Trophoblast cell (in vitro differentiated cells and primary cell): ENCODE results near the gene ATP5PO.

ENCODE experiments used
- DNase-seq, 2 donors: peaks; one replicate each; pipeline ENCODE4 v3.0.0-alpha.2; 2016
- H2AFZ ChIP-seq: 2 replicates; pipeline ENCODE4 v1.6.1; 2013; ENCODE audit warnings: low read length, moderate library complexity, mild to moderate bottlenecking; ENCODE audit not compliant: insufficient read depth, poor library complexity
- H2AK5ac ChIP-seq: 2 replicates; pipeline ENCODE4 v1.6.1; 2013; ENCODE audit warnings: mild to moderate bottlenecking, low read length
- H2BK120ac ChIP-seq: 2 replicates; pipeline ENCODE4 v1.6.1; 2013; ENCODE audit warnings: low read length, mild to moderate bottlenecking, moderate library complexity; ENCODE audit not compliant: insufficient read depth, poor library complexity
- H2BK12ac ChIP-seq: 2 replicates; pipeline ENCODE4 v1.6.1; 2013; ENCODE audit warnings: mild to moderate bottlenecking, low read length, moderate library complexity
- H2BK5ac ChIP-seq: 2 replicates; pipeline ENCODE4 v1.6.1; 2013; ENCODE audit warnings: low read length, low read depth, moderate library complexity, mild to moderate bottlenecking; ENCODE audit not compliant: poor library complexity
- H3K14ac ChIP-seq: 2 replicates; pipeline ENCODE4 v1.6.1; 2013; ENCODE audit warnings: mild to moderate bottlenecking, low read length
- H3K18ac ChIP-seq: 2 replicates; pipeline ENCODE4 v1.6.1; 2013; ENCODE audit warnings: mild to moderate bottlenecking, low read length
- H3K23ac ChIP-seq: 2 replicates; pipeline ENCODE4 v1.6.1; 2013; ENCODE audit warnings: low read length
- H3K27ac ChIP-seq: 2 replicates; pipeline ENCODE4 v1.5.1; 2013; ENCODE audit warnings: low read depth, mild to moderate bottlenecking, inconsistent platforms, low read length, moderate library complexity
- H3K27me3 ChIP-seq: 2 replicates; pipeline ENCODE4 v1.6.1; 2013; ENCODE audit warnings: inconsistent platforms, mild to moderate bottlenecking, low read length, moderate library complexity; ENCODE audit not compliant: insufficient read depth
- H3K36me3 ChIP-seq, 2 experiments: 1 replicate in 1 of 2; 2 replicates in 1 of 2; pipeline ENCODE4 v1.6.1; 2013; ENCODE audit warnings: low read length in 2 of 2, mild to moderate bottlenecking in 2 of 2, moderate library complexity in 1 of 2; ENCODE audit not compliant: insufficient read depth in 2 of 2, control insufficient read depth in 1 of 2
- H3K4ac ChIP-seq: 2 replicates; pipeline ENCODE4 v1.6.1; 2013; ENCODE audit warnings: low read depth, mild to moderate bottlenecking, low read length, moderate library complexity
- H3K4me1 ChIP-seq, 2 experiments: 1 replicate in 1 of 2; 2 replicates in 1 of 2; pipeline ENCODE4 v1.6.1; 2013; ENCODE audit warnings: low read length in 2 of 2, mild to moderate bottlenecking in 2 of 2, moderate library complexity in 1 of 2; ENCODE audit not compliant: insufficient read depth in 2 of 2, control insufficient read depth in 1 of 2
- H3K4me2 ChIP-seq: 2 replicates; pipeline ENCODE4 v1.6.1; 2013; ENCODE audit warnings: inconsistent platforms, mild to moderate bottlenecking, low read length, moderate library complexity
- H3K4me3 ChIP-seq: 2 replicates; pipeline ENCODE4 v1.5.1; 2013; ENCODE audit warnings: mild to moderate bottlenecking, low read depth, low read length, inconsistent platforms
- H3K79me1 ChIP-seq: one replicate; pipeline ENCODE4 v1.6.1; 2013; ENCODE audit warnings: low read length
- H3K79me2 ChIP-seq: 2 replicates; pipeline ENCODE4 v1.6.1; 2013; ENCODE audit warnings: low read length, mild to moderate bottlenecking; ENCODE audit not compliant: control insufficient read depth, insufficient read depth, poor library complexity
- H3K9ac ChIP-seq: 2 replicates; pipeline ENCODE4 v1.6.1; 2013; ENCODE audit warnings: mild to moderate bottlenecking, low read length
- H3K9me3 ChIP-seq: 2 replicates; pipeline ENCODE4 v1.6.1; 2013; ENCODE audit warnings: low read depth, mild to moderate bottlenecking, control low read depth, inconsistent platforms, low read length; ENCODE audit not compliant: insufficient read depth
- H4K12ac ChIP-seq: 2 replicates; pipeline ENCODE4 v1.6.1; 2013; ENCODE audit warnings: low read depth, mild to moderate bottlenecking, low read length, moderate library complexity
- H4K8ac ChIP-seq: 2 replicates; pipeline ENCODE4 v1.6.1; 2013; ENCODE audit warnings: low read depth, mild to moderate bottlenecking, low read length, moderate library complexity
- H4K91ac ChIP-seq: one replicate; pipeline ENCODE4 v1.6.1; 2013; ENCODE audit warnings: low read depth, mild to moderate bottlenecking, low read length, moderate library complexity
- WGBS: extraction: QIAGEN DNeasy Blood & Tissue Kit; methylation state at CpG from one replicate; pipeline ENCODE4 v1.1.7; 2013; ENCODE audit warnings: missing lambda C conversion rate; ENCODE audit not compliant: insufficient read length, insufficient coverage; ENCODE audit errors: extremely low coverage; 5-methylcytosine and 5-hydroxymethylcytosine counted together

The ATP5PO gene

GRCh38 chr21:33914188-33914587 lies 1.4 kb downstream of the ATP5PO start:
- H4K8ac ChIP-seq, result no peak overlapping the region
- no peak overlapping the region for H3K4me3 ChIP-seq
- WGBS, result no CpG with 5 or more reads among the region's 5 CpGs
- H3K4me2 ChIP-seq, result no peak overlapping the region
- no peak overlapping the region for H3K23ac ChIP-seq
- no peak overlapping the region for H3K4ac ChIP-seq
- H3K79me2 ChIP-seq, result peaks cover 4% of the 10 kb centered on the region
- DNase-seq, result no peak
- no peak overlapping the region for H4K91ac ChIP-seq
- no peak overlapping the region for H2BK120ac ChIP-seq
- H2BK12ac ChIP-seq, result no peak overlapping the region
- peaks cover 16 to 17% of the 10 kb centered on the region in 2 experiments for H3K36me3 ChIP-seq
- no peak overlapping the region for H4K12ac ChIP-seq
- H2AK5ac ChIP-seq, result no peak overlapping the region
- H3K18ac ChIP-seq, result no peak overlapping the region
- no peaks in the 10 kb centered on the region for H3K27me3 ChIP-seq
- H2AFZ ChIP-seq, result no peak overlapping the region
- H3K79me1 ChIP-seq, result peaks cover 4% of the 10 kb centered on the region
- no peak overlapping the region for H3K14ac ChIP-seq
- H2BK5ac ChIP-seq, result no peak overlapping the region
- no peaks in the 10 kb centered on the region for H3K9me3 ChIP-seq
- no peak overlapping the region for H3K9ac ChIP-seq
- no peak overlapping the region for H3K27ac ChIP-seq
- H3K4me1 ChIP-seq, result no peaks in the 10 kb centered on the region

- Histone ChIP-seq H3K9ac (no peak overlapping the region), H4K12ac (no peak overlapping the region)
Observed at GRCh38 chr21:33909756-33910155, 5.8 kb downstream of the ATP5PO start.

GRCh38 chr21:33908760-33909159 lies 6.8 kb downstream of the ATP5PO start:
- Histone ChIP-seq H3K9ac (no peak overlapping the region), H4K91ac (no peak overlapping the region), H2AFZ (no peak overlapping the region), H3K23ac (no peak overlapping the region), H3K79me1 (no peaks in the 10 kb centered on the region), H3K9me3 (no peaks in the 10 kb centered on the region), H4K12ac (no peak overlapping the region), H3K27ac (no peak overlapping the region), H3K27me3 (no peaks in the 10 kb centered on the region), H2BK5ac (no peak overlapping the region), H3K4me2 (no peak overlapping the region), H3K18ac (no peak overlapping the region), H2BK120ac (no peak overlapping the region), H3K36me3 (peaks cover 45 to 58% of the 10 kb centered on the region in 2 experiments), H4K8ac (no peak overlapping the region), H3K79me2 (no peaks in the 10 kb centered on the region), H2BK12ac (no peak overlapping the region), H3K4ac (no peak overlapping the region), H3K14ac (no peak overlapping the region), H2AK5ac (no peak overlapping the region), H3K4me1 (no peaks in the 10 kb centered on the region), H3K4me3 (no peak overlapping the region)
- WGBS, result no CpG with 5 or more reads among the region's 6 CpGs
- DNase-seq, result no peak

More at GRCh38 chr21:33909756-33910155, 5.8 kb downstream of the ATP5PO start:
- no peak overlapping the region for H3K23ac ChIP-seq
- no peaks in the 10 kb centered on the region for H3K9me3 ChIP-seq
- H3K79me1 ChIP-seq, result no peaks in the 10 kb centered on the region
- H2AFZ ChIP-seq, result no peak overlapping the region
- no peak overlapping the region for H2BK120ac ChIP-seq
- no peaks in the 10 kb centered on the region for H3K4me1 ChIP-seq
- no peak overlapping the region for H3K18ac ChIP-seq
- no peak overlapping the region for H3K14ac ChIP-seq
- no peaks in the 10 kb centered on the region for H3K27me3 ChIP-seq
- no peak for DNase-seq
- H3K4ac ChIP-seq, result no peak overlapping the region
- no peak overlapping the region for H2AK5ac ChIP-seq
- no peak overlapping the region for H3K27ac ChIP-seq
- H2BK12ac ChIP-seq, result no peak overlapping the region
- no CpG with 5 or more reads among the region's 6 CpGs for WGBS
- H3K4me2 ChIP-seq, result no peak overlapping the region
- no peaks in the 10 kb centered on the region for H3K79me2 ChIP-seq
- H3K36me3 ChIP-seq, result peaks cover 41 to 49% of the 10 kb centered on the region in 2 experiments
- H4K8ac ChIP-seq, result no peak overlapping the region
- no peak overlapping the region for H2BK5ac ChIP-seq
- no peak overlapping the region for H4K91ac ChIP-seq
- H3K4me3 ChIP-seq, result no peak overlapping the region

- Histone ChIP-seq H3K14ac (no peak overlapping the region), H3K27ac (no peak overlapping the region), H3K4me2 (no peak overlapping the region), H3K4me1 (no peaks in the 10 kb centered on the region), H3K36me3 (peaks cover 37 to 55% of the 10 kb centered on the region in 2 experiments), H4K12ac (no peak overlapping the region), H3K79me2 (no peaks in the 10 kb centered on the region), H2BK120ac (no peak overlapping the region), H3K9ac (no peak overlapping the region), H3K18ac (no peak overlapping the region), H3K79me1 (no peaks in the 10 kb centered on the region), H3K4ac (no peak overlapping the region), H3K27me3 (no peaks in the 10 kb centered on the region), H2AFZ (no peak overlapping the region), H2BK12ac (no peak overlapping the region), H3K4me3 (no peak overlapping the region), H2AK5ac (no peak overlapping the region), H4K8ac (no peak overlapping the region), H2BK5ac (no peak overlapping the region), H4K91ac (no peak overlapping the region), H3K23ac (no peak overlapping the region), H3K9me3 (no peaks in the 10 kb centered on the region)
- no CpG with 5 or more reads among the region's 5 CpGs for WGBS
- no peak for DNase-seq
Observed at GRCh38 chr21:33904041-33904440, 11.6 kb downstream of the ATP5PO start.
